Heart left ventricle (tissue), 16 donors: Measurements from ENCODE around the gene MYBPHL. TPM values are rescaled to one million over a fixed set of nuclear protein-coding genes. Genes with fewer than 3 reads are reported as not detected.

ENCODE experiments used
- ATAC-seq, 4 donors: fragments of 200-7000 bp; cut with Tn5 transposase; one replicate each; pipeline ENCODE4 v1.9.1; 2020 to 2022; ENCODE audit warnings: moderate library complexity in 4 of 4, mild to moderate bottlenecking in 3 of 4, moderate number of reproducible peaks in 1 of 4
- DNase-seq, 5 donors: peaks; one replicate each; pipeline ENCODE4 v3.0.0-alpha.2; 2020
- H3K27ac ChIP-seq, 12 donors: fragments of 200-600 bp; sonication (generic) in 4 of 12; one replicate each; pipeline versions ENCODE4 v1.5.0 to v1.8.0; 2016 to 2022; ENCODE audit warnings: mild to moderate bottlenecking in 2 of 12
- H3K27me3 ChIP-seq, 9 donors: fragments of 200-600 bp; sonication (generic) in 2 of 9; one replicate each; pipeline versions ENCODE4 v1.5.1 to v1.8.0; 2016 to 2022; ENCODE audit warnings: mild to moderate bottlenecking in 3 of 9
- H3K36me3 ChIP-seq, 9 donors: fragments of 200-600 bp; sonication (generic) in 2 of 9; one replicate each; pipeline versions ENCODE4 v1.5.0 to v1.8.0; 2018 to 2022; ENCODE audit warnings: mild to moderate bottlenecking in 2 of 9
- H3K4me1 ChIP-seq, 12 donors: fragments of 200-600 bp; sonication (generic) in 4 of 12; one replicate each; pipeline versions ENCODE4 v1.5.0 to v1.8.0; 2016 to 2022; ENCODE audit warnings: mild to moderate bottlenecking in 3 of 12
- H3K4me3 ChIP-seq, 12 donors: fragments of 200-600 bp; sonication (generic) in 4 of 12; one replicate each; pipeline versions ENCODE4 v1.5.0 to v1.8.0; 2017 to 2022; ENCODE audit warnings: mild to moderate bottlenecking in 9 of 12, moderate library complexity in 4 of 12
- H3K9me3 ChIP-seq, 12 donors: fragments of 200-600 bp; sonication (generic) in 4 of 12; one replicate each; pipeline versions ENCODE4 v1.5.0 to v1.8.0; 2016 to 2022; ENCODE audit warnings: mild to moderate bottlenecking in 1 of 12
- POLR2A ChIP-seq, 2 donors: fragments of 450-650 bp; IDR thresholded peaks; one replicate each; pipeline ENCODE4 v1.6.1; 2017; ENCODE audit warnings: antibody characterized with exemption in 2 of 2, mild to moderate bottlenecking in 2 of 2, moderate library complexity in 2 of 2
- WGBS, 4 donors: extraction: QIAGEN DNeasy Blood & Tissue Kit in 2 of 4; methylation state at CpG; one replicate each; pipeline versions ENCODE4 v1.1.5 to v1.1.7; 2013 to 2018; 5-methylcytosine and 5-hydroxymethylcytosine counted together
- intact Hi-C, 10 donors: fragments of 100-400 bp; cut with DNase I; formaldehyde crosslinking; loops; one replicate each; pipeline versions ENCODE4 v1.11.1 to v1.14.2; 2022
- polyA plus RNA-seq, 2 donors: library from polyadenylated mRNA; stranded (reverse); fragments of 200-250 nt; gene quantifications; one replicate each; pipeline ENCODE4 v1.2.3, GENCODE V29; 2013
- total RNA-seq, 9 donors: library from RNA; depleted of rRNA in 2 of 9; stranded (reverse); fragments of >200 nt in 2 of 9; fragmentation: NEBNext Ultra II Directional in 3 of 9; extraction: Animal tissue kit (Norgen Biotek cat#: 25700) in 3 of 9; gene quantifications; one replicate each; pipeline versions ENCODE4 v1.1.0 to v1.2.4, GENCODE V29; 2016 to 2023
- TF ChIP-seq, protein P1 (sequence below), 12 donors: fragments of 200-600 bp; sonication (generic) in 4 of 12; IDR thresholded peaks; one replicate each; pipeline versions ENCODE4 v1.5.0 to v1.8.0; 2018 to 2022; ENCODE audit warnings: antibody characterized with exemption in 12 of 12, mild to moderate bottlenecking in 5 of 12
- donor health status: ischemic (EF 13 %, LVEDD 7.1; RV severe dilation, severe dysfunction).
- donor health status: healthy with polysubstance abuse.
- donor health status: DM: no; HTN: yes; CAD: no.
- donor health status: DM: no; HTN: no; CAD: no.
- donor health status: ischemic (EF 25% LVEDD 6.9; RV normal size, moderate dysfunction).
- donor health status: ischemic (EF 25% LVEDD 5.7; RV mildly dilated, moderate dysfunction).
- donor health status: healthy.
- donor health status: DM: yes; HTN: yes; CAD: no.
- donor health status: ischemic (EF 35%, LVEDD 5.7; RV mildly dilated, moderate dysfunction).
- donor health status: nonischemic (EF 11% LVEDD 7.7; RV severe dilation, severe dysfunction).
- donor health status: DM: yes; HTN: yes; CAD: no.
- donor health status: PGD.
- donor health status: ischemic (EF 29% LVEDD 5.4; RV normal size, mild dysfunction).
- donor health status: nonischemic (EF 23%, LVEDD 6.1; RV moderate dilation, normal function).

MYBPHL gene
- total and polyA plus RNA-seq, 11 donors = 0.24 to 2.5 (median 0.53) TPM; not detected in 3

DNA sequence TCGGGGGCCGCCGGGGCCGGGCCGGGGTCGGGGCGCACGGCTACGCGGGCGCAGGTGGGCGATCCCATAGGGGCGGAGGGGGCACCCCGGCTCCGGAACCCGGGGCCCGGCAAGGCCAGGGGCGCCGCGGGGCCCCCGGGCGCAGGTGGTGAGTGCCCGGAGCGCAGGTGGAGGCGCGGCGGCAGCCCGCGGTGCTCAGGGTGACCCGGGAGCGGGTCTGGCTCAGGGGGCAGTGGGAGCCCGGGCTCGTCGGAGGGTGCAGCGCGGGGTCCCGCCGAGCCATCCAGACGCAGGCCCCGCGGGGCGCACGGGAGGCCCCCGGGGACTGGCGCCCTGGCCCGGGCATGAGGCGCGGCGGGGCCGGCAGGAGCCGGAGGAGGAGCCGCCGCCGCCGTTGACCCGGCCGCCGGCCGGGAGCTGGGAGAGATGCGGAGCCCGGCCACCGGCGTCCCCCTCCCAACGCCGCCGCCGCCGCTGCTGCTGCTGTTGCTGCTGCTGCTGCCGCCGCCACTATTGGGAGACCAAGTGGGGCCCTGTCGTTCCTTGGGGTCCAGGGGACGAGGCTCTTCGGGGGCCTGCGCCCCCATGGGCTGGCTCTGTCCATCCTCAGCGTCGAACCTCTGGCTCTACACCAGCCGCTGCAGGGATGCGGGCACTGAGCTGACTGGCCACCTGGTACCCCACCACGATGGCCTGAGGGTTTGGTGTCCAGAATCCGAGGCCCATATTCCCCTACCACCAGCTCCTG, 57.0 kb downstream of the MYBPHL start:
- peak in 2 of 5 donors; percentile 20 to 62 for DNase-seq
- intact Hi-C loops = loop anchor here in 1 of 10 donors (10.0 kb wide), 1 partner anchor 135 kb away; the partner anchor contains the start of gene ELAPOR1
- H3K4me3 ChIP-seq = peak overlapping the region; percentile 21 to 85 (median 57)
- WGBS, 4 donors = 0 to 3% (median 2%) methylated on average over 1 to 80 of the region's 80 CpGs
- TF ChIP-seq POLR2A (IDR thresholded peaks at IDR 0.05) = no peak
- H3K4me1 ChIP-seq = peaks cover 0 to 33% (median 20%) of the 10 kb centered on the region in 12 donors
- H3K9me3 ChIP-seq = no peaks in the 10 kb centered on the region
- H3K27me3 ChIP-seq = peaks cover 0 to 21% (median 0%) of the 10 kb centered on the region in 9 donors
- H3K27ac ChIP-seq = peak overlapping the region in 1 of 12 donors; percentile 28
- no peak for ATAC-seq
- no peaks in the 10 kb centered on the region for H3K36me3 ChIP-seq

DNA sequence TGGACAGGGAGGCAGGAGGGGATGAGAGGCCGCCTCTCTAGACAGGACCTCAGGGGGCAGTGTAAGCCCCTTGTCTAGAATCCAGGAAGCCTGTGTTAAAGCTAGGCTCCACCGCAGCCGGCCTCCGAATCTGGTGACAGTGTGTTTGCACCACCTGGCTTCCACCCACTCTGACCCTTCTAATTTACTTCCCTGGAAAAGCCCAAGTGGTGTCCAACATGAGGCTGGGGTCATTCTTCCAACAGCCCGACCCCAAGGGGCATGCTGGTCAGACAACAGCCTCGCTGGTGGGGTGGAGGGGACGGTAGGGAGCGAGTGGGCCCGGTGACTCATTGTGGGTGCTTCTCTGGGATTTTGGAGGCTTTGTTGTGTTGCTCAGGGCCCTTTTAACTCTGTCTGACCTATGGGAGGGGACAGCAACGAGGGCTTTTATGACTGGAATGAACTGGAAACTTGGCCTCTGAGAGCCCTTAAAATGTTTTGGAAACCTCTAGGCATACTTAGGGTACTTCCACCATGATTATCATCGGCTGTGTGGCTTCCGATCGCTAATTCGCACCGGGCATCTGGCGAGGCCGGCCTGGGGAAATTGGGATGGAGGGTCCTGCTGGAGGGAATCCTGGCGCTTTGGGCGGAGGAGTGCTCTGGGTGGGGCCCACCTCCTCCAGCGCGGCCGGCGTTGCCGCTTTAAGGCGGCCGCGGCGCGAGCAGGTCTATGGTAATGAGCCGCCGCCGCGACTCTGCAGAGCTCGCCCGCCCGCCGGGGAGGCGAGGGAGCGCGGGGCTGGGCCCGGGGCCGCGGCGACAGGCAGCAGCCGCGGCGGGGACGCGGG, 57.8 kb downstream of the MYBPHL start, which contains the start of gene CELSR2:
CELSR2 (plus strand) TSS at position 743 of the 833 bp plus-strand sequence. CDS start 541 bp downstream, outside the sequence.
- Histone ChIP-seq H3K9me3 (no peaks in the 10 kb centered on the region), H3K27me3 (peaks cover 0 to 21% (median 0%) of the 10 kb centered on the region in 9 donors), H3K4me3 (peak within 1 kb of the TSS; percentile 28 to 85 (median 57)), H3K4me1 (peaks cover 0 to 25% (median 12%) of the 10 kb centered on the region in 12 donors), H3K27ac (peak within 1 kb of the TSS in 1 of 12 donors; percentile 28), H3K36me3 (no peaks in the 10 kb centered on the region)
- ATAC-seq (peak in 3 of 4 donors; percentile 61 to 73 (median 70)), DNase-seq (peak in 4 of 5 donors; percentile 50 to 81 (median 64))
- intact Hi-C loops = no loop called here
- 13 to 61% (median 16%) methylated on average over 11 to 49 of the region's 49 CpGs for WGBS, 4 donors
- no peak for TF ChIP-seq POLR2A (IDR thresholded peaks at IDR 0.05)
- TF ChIP-seq, protein P1, sequence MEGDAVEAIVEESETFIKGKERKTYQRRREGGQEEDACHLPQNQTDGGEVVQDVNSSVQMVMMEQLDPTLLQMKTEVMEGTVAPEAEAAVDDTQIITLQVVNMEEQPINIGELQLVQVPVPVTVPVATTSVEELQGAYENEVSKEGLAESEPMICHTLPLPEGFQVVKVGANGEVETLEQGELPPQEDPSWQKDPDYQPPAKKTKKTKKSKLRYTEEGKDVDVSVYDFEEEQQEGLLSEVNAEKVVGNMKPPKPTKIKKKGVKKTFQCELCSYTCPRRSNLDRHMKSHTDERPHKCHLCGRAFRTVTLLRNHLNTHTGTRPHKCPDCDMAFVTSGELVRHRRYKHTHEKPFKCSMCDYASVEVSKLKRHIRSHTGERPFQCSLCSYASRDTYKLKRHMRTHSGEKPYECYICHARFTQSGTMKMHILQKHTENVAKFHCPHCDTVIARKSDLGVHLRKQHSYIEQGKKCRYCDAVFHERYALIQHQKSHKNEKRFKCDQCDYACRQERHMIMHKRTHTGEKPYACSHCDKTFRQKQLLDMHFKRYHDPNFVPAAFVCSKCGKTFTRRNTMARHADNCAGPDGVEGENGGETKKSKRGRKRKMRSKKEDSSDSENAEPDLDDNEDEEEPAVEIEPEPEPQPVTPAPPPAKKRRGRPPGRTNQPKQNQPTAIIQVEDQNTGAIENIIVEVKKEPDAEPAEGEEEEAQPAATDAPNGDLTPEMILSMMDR (IDR thresholded peaks at IDR 0.05) = no peak

DNA sequence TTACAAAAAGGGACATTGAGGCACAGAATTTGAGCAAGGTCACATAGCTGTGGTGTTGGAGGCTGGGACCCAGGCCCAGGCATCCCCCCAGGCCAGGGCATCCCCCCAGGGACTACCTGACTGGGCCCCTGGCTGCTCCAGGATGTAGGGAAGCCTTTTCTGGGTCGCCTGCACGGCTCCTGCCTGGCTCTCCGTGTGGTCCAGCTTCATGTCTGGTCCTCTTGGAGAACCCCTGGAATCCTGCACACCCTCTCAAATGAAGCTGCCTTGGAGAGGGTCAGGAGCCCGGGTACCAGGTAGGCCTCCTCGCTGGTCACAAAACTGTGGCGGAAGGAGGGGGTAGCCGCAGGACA, 58.4 kb downstream of the MYBPHL start:
- TF ChIP-seq, protein P1 (IDR thresholded peaks at IDR 0.05) = no peak
- TF ChIP-seq POLR2A (IDR thresholded peaks at IDR 0.05) = no peak
- Histone ChIP-seq H3K36me3 (no peaks in the 10 kb centered on the region), H3K4me1 (peaks cover 0 to 19% (median 8%) of the 10 kb centered on the region in 12 donors), H3K4me3 (no peak overlapping the region), H3K9me3 (no peaks in the 10 kb centered on the region), H3K27ac (no peak overlapping the region), H3K27me3 (peaks cover 0 to 21% (median 0%) of the 10 kb centered on the region in 9 donors)
- 91 to 99% (median 96%) methylated on average over 7 of the region's 7 CpGs for WGBS, 4 donors
- DNase-seq (peak in 1 of 5 donors; percentile 40), ATAC-seq (no peak)
- intact Hi-C loops = no loop called here

DNA sequence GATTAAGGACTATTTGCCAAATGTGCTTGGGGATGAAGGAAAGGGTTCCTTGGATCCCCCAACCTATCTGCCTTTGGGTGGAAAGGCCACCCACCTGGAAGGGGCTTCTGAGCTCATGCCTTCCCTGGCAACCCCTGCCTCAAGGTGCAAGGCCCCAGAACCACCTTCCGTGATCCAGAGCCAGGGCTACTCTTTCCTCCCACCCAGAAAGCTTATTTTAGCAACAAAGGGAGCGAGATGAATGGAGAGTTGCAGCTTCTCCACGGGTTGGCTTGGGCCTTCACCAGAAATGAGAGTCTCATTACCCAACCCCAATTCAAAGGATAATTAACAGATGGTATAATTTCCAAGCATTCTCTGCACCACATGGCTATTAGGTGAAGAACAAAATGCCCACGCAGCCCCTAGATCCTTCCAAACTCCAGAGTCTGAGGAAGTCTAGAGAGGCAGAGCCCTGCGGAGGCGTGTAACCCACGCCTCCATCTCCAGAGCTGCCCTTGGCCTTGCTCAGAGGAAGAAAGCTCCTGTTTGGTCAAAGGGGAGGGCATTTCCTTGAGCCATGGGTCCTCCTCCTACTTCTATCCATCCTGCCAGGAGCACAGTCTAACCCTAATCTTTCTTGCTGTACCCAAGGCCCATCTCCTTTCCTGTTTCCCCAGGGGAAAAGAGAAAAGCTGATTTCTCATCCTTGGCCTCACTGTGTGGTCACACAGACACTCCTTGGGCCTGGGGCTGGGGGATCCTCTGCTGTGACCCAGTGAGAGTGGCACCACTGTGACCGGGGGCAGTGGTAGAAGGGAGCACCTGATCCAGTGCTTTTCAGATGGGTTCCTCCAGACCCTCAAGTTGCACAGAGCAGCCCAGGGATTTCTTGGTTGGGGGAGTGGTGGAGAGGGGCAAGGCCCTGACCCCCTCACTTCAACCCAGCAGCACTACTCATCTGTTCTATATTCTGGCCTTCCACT, 59.1 kb downstream of the MYBPHL start:
- H3K4me1 ChIP-seq = peaks cover 0 to 16% (median 7%) of the 10 kb centered on the region in 12 donors
- H3K9me3 ChIP-seq = no peaks in the 10 kb centered on the region
- H3K36me3 ChIP-seq = no peaks in the 10 kb centered on the region
- H3K4me3 ChIP-seq = no peak overlapping the region
- ATAC-seq (no peak), DNase-seq (no peak)
- peaks cover 0 to 21% (median 0%) of the 10 kb centered on the region in 9 donors for H3K27me3 ChIP-seq
- H3K27ac ChIP-seq = no peak overlapping the region
- 85 to 92% (median 90%) methylated on average over 8 of the region's 8 CpGs for WGBS, 4 donors
- intact Hi-C loops = no loop called here
- no peak for TF ChIP-seq POLR2A (IDR thresholded peaks at IDR 0.05)
- TF ChIP-seq, protein P1 (IDR thresholded peaks at IDR 0.05) = no peak
